Measurements from ENCODE around the gene SLC39A9. TPM values are rescaled to one million over a fixed set of nuclear protein-coding genes. Genes with fewer than 3 reads are reported as not detected.
"Not testable (repeated sequence)": the region's sequence is repeated elsewhere in the genome, so short reads cannot be mapped to it uniquely, and the experiment has no call there.

Gene SLC39A9
- total RNA-seq, 6 donors from 2014 or later, result 17.8 to 70.4 (median 54.0) TPM

- no peaks in the 10 kb centered on the region for H3K4me1 ChIP-seq
- H3K36me3 ChIP-seq, result no peaks in the 10 kb centered on the region
- DNase-seq (no peak), ATAC-seq (ENCODE audit: low FRiP score in 2 of 2) (no peak)
- TF ChIP-seq POLR2A (IDR thresholded peaks at IDR 0.05) (no peak), EP300 (IDR thresholded peaks at IDR 0.05) (no peak), POLR2AphosphoS5 (IDR thresholded peaks at IDR 0.05) (no peak)
- TF ChIP-seq, protein P1, sequence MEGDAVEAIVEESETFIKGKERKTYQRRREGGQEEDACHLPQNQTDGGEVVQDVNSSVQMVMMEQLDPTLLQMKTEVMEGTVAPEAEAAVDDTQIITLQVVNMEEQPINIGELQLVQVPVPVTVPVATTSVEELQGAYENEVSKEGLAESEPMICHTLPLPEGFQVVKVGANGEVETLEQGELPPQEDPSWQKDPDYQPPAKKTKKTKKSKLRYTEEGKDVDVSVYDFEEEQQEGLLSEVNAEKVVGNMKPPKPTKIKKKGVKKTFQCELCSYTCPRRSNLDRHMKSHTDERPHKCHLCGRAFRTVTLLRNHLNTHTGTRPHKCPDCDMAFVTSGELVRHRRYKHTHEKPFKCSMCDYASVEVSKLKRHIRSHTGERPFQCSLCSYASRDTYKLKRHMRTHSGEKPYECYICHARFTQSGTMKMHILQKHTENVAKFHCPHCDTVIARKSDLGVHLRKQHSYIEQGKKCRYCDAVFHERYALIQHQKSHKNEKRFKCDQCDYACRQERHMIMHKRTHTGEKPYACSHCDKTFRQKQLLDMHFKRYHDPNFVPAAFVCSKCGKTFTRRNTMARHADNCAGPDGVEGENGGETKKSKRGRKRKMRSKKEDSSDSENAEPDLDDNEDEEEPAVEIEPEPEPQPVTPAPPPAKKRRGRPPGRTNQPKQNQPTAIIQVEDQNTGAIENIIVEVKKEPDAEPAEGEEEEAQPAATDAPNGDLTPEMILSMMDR (IDR thresholded peaks at IDR 0.05), result no peak
- no peak overlapping the region for H3K27ac ChIP-seq
- 87 to 92% methylated on average over 2 of the region's 2 CpGs for WGBS, 2 donors
- H3K9me3 ChIP-seq, result no peaks in the 10 kb centered on the region
- no peaks in the 10 kb centered on the region for H3K27me3 ChIP-seq
- H3K4me3 ChIP-seq, result no peak overlapping the region
Observed at GRCh38 chr14:69413483-69413882, 15.0 kb downstream of the SLC39A9 start.

DNA sequence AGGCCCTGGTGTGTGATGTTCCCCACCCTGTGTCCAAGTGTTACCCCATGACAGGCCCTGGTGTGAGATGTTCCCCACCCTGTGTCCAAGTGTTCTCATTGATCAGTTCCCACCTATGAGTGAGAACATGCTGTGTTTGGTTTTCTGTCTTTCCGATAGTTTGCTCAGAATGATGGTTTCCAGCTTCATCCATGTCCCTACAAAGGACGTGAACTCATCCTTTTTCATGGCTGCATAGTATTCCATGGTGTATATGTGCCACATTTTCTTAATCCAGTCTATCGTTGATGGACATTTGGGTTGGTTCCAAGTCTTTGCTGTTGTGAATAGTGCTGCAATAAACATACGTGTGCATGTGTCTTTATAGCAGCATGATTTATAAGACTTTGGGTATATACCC lies 17.6 kb downstream of the SLC39A9 start:
- DNase-seq; H3K4me3 ChIP-seq; H3K4me1 ChIP-seq; H3K9me3 ChIP-seq; H3K36me3 ChIP-seq; H3K27me3 ChIP-seq; H3K27ac ChIP-seq; ATAC-seq (ENCODE audit: low FRiP score in 2 of 2): not testable (repeated sequence)
- WGBS, 2 donors, result 96 to 98% methylated on average over 4 of the region's 4 CpGs

DNA sequence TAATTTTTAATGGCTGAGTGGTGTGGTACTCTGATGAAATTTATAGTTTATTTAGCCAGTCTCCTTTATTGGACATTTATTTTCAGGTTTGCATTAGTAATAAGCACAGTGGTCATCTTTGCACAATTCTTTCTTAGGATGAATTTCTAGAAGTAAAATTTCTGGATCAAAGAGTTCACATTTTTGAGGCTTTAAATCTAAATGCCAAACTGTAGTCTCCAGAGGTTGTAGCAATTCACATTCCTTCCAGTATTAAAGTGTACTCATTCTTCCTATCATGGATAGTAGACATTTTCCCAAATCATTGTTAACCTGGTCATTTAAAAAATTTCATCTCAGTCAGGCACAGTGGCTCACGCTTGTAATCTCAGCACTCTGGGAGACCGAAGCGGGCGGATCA lies 24.8 kb downstream of the SLC39A9 start:
- 98% methylated on average over 4 of the region's 4 CpGs for WGBS, 2 donors
- no peak for TF ChIP-seq EP300 (IDR thresholded peaks at IDR 0.05)
- no peak for TF ChIP-seq POLR2A (IDR thresholded peaks at IDR 0.05)
- TF ChIP-seq POLR2AphosphoS5 (IDR thresholded peaks at IDR 0.05), result no peak
- TF ChIP-seq, protein P1 (IDR thresholded peaks at IDR 0.05), result no peak
- ATAC-seq (ENCODE audit: low FRiP score in 2 of 2), result no peak

GRCh38 chr14:69424149-69424923 lies 25.8 kb downstream of the SLC39A9 start:
- Histone ChIP-seq H3K27me3 (no peaks in the 10 kb centered on the region), H3K9me3 (no peaks in the 10 kb centered on the region), H3K27ac (no peak overlapping the region), H3K4me3 (no peak overlapping the region), H3K4me1 (no peaks in the 10 kb centered on the region), H3K36me3 (peaks cover 4 to 23% (median 14%) of the 10 kb centered on the region in 4 donors)
- WGBS, 2 donors, result 91 to 95% methylated on average over 2 of the region's 2 CpGs
- TF ChIP-seq POLR2A (IDR thresholded peaks at IDR 0.05), result no peak
- no peak for TF ChIP-seq EP300 (IDR thresholded peaks at IDR 0.05)
- no peak for TF ChIP-seq POLR2AphosphoS5 (IDR thresholded peaks at IDR 0.05)
- TF ChIP-seq, protein P1 (IDR thresholded peaks at IDR 0.05), result no peak
- ATAC-seq (ENCODE audit: low FRiP score in 2 of 2) (no peak), DNase-seq (no peak)

More for the DNA sequence above, 24.8 kb downstream of the SLC39A9 start:
- DNase-seq, result no peak
- Histone ChIP-seq H3K4me3 (no peak overlapping the region), H3K4me1 (no peaks in the 10 kb centered on the region), H3K9me3 (no peaks in the 10 kb centered on the region), H3K27me3 (no peaks in the 10 kb centered on the region), H3K36me3 (peaks cover 4 to 23% (median 14%) of the 10 kb centered on the region in 4 donors), H3K27ac (no peak overlapping the region)

- 96 to 100% methylated on average over 1 of the region's 1 CpG for WGBS, 2 donors
- peaks cover 4 to 23% (median 14%) of the 10 kb centered on the region in 4 donors for H3K36me3 ChIP-seq
- DNase-seq, result no peak
Observed at GRCh38 chr14:69427596-69427995, 29.1 kb downstream of the SLC39A9 start.

More at GRCh38 chr14:69427596-69427995, 29.1 kb downstream of the SLC39A9 start:
- H3K4me1 ChIP-seq, result no peaks in the 10 kb centered on the region
- no peak overlapping the region for H3K27ac ChIP-seq
- ATAC-seq (ENCODE audit: low FRiP score in 2 of 2), result no peak
- no peaks in the 10 kb centered on the region for H3K27me3 ChIP-seq
- TF ChIP-seq POLR2A (IDR thresholded peaks at IDR 0.05) (no peak), EP300 (IDR thresholded peaks at IDR 0.05) (no peak), POLR2AphosphoS5 (IDR thresholded peaks at IDR 0.05) (no peak)
- TF ChIP-seq, protein P1 (IDR thresholded peaks at IDR 0.05), result no peak
- no peak overlapping the region for H3K4me3 ChIP-seq
- no peaks in the 10 kb centered on the region for H3K9me3 ChIP-seq
